K562 (cell line): ENCODE measurements around the gene TMEM176B. TPM values are rescaled to one million over a fixed set of nuclear protein-coding genes. Genes with fewer than 3 reads are reported as not detected.

Experiments used
- BRCA1 ChIP-seq, 2 experiments: fragments of 450-650 bp in 1 of 2; sonication (generic) in 1 of 2; formaldehyde crosslinking in 1 of 2; IDR thresholded peaks; 2 replicates each; pipeline versions ENCODE4 v1.5.0 to v1.6.1; 2017 to 2020; ENCODE audit warnings: mild to moderate bottlenecking in 1 of 2, missing genetic modification reagents in 1 of 2
- CEBPZ ChIP-seq: fragments of 150-350 bp; IDR thresholded peaks from 2 replicates; pipeline ENCODE4 v1.6.1; 2014; ENCODE audit warnings: low read depth, mild to moderate bottlenecking, low read length, borderline replicate concordance
- ETS2 ChIP-seq: IDR thresholded peaks from 2 replicates; pipeline ENCODE4 v1.6.1; 2016; ENCODE audit warnings: borderline replicate concordance, missing genetic modification characterization, mild to moderate bottlenecking, moderate library complexity, missing compliant biosample characterization; ENCODE audit not compliant: poor library complexity, severe bottlenecking
- KLF1 ChIP-seq: fragments of 450-650 bp; IDR thresholded peaks from 2 replicates; pipeline ENCODE4 v1.6.1; 2016; ENCODE audit warnings: missing genetic modification characterization, missing compliant biosample characterization
- MTA1 ChIP-seq: fragments of 450-650 bp; IDR thresholded peaks from 2 replicates; pipeline ENCODE4 v1.6.1; 2017; ENCODE audit warnings: borderline replicate concordance
- MYBL2 ChIP-seq, 2 experiments: fragments of 450-650 bp in 1 of 2; sonication (generic) in 1 of 2; formaldehyde crosslinking in 1 of 2; IDR thresholded peaks; 2 replicates each; pipeline versions ENCODE4 v1.6.1 to v1.8.1; 2017 to 2022; ENCODE audit warnings: borderline replicate concordance in 1 of 2, inconsistent platforms in 1 of 2, low read depth in 1 of 2, mild to moderate bottlenecking in 1 of 2, missing genetic modification reagents in 1 of 2, moderate library complexity in 1 of 2
- POLR3G ChIP-seq: IDR thresholded peaks from 2 replicates; pipeline ENCODE4 v1.6.1; 2011; ENCODE audit not compliant: insufficient read length, insufficient replicate concordance; ENCODE audit errors: extremely low read depth
- POU5F1 ChIP-seq: fragments of 150-350 bp; IDR thresholded peaks from 2 replicates; pipeline ENCODE4 v1.6.1; 2014; ENCODE audit warnings: borderline replicate concordance, low read length, low read depth, mild to moderate bottlenecking; ENCODE audit not compliant: partially characterized antibody
- RBM17 ChIP-seq: fragments of 200-400 bp; formaldehyde crosslinking; IDR thresholded peaks from 2 replicates; pipeline ENCODE4 v1.6.1; 2017; ENCODE audit warnings: low read depth, mild to moderate bottlenecking, low read length, borderline replicate concordance
- SRF ChIP-seq, 2 experiments: fragments of 250-450, 450-650 bp in 1 of 2; sonication (Bioruptor Pico) in 1 of 2; sonication (generic) in 1 of 2; formaldehyde crosslinking; IDR thresholded peaks; 2 replicates each; pipeline versions ENCODE4 v1.5.0 to v1.5.1; 2020 to 2022; ENCODE audit warnings: mild to moderate bottlenecking in 1 of 2, missing genetic modification reagents in 1 of 2
- TEAD2 ChIP-seq: fragments of 450-650 bp; IDR thresholded peaks from 2 replicates; pipeline ENCODE4 v1.6.1; 2016; ENCODE audit warnings: missing genetic modification characterization, control low read depth, missing compliant biosample characterization
- THRAP3 ChIP-seq: fragments of 450-650 bp; IDR thresholded peaks from 2 replicates; pipeline ENCODE4 v1.6.1; 2016; ENCODE audit warnings: mild to moderate bottlenecking, inconsistent platforms, borderline replicate concordance
- TOE1 ChIP-seq, 2 experiments: fragments of 450-650 bp in 1 of 2; sonication (generic) in 1 of 2; formaldehyde crosslinking in 1 of 2; IDR thresholded peaks; 2 replicates each; pipeline versions ENCODE4 v1.7.1 to v1.8.0; 2016 to 2022; ENCODE audit warnings: borderline replicate concordance in 2 of 2, mild to moderate bottlenecking in 2 of 2, antibody characterized with exemption in 1 of 2, inconsistent platforms in 1 of 2, low read depth in 1 of 2, missing genetic modification reagents in 1 of 2, moderate library complexity in 1 of 2
- VEZF1 ChIP-seq: fragments of 200-800 bp; sonication (Bioruptor generic); IDR thresholded peaks from 2 replicates; pipeline ENCODE4 v1.6.1; 2017; ENCODE audit warnings: missing genetic modification characterization, missing compliant biosample characterization
- ZNF134 ChIP-seq: fragments of 250-450 bp; sonication (Bioruptor Pico); conservative IDR thresholded peaks from 2 replicates; pipeline ENCODE4 v1.4.0; 2020
- ZNF347 ChIP-seq: fragments of 450-650 bp; formaldehyde crosslinking; IDR thresholded peaks from 2 replicates; pipeline ENCODE4 v1.4.0; 2020; ENCODE audit warnings: low read depth, mild to moderate bottlenecking, moderate library complexity
- ZNF398 ChIP-seq: fragments of 250-450 bp; sonication (Bioruptor Pico); IDR thresholded peaks from 2 replicates; pipeline ENCODE4 v1.8.0; 2021; ENCODE audit warnings: moderate library complexity, mild to moderate bottlenecking, inconsistent platforms
- polyA plus RNA-seq, 8 experiments: library from polyadenylated mRNA; depleted of rRNA in 4 of 8; stranded (reverse) in 5 of 8; unstranded in 3 of 8; fragments of >200 nt; fragmentation: Nextera tagmentation in 2 of 8; fragmentation: Illumina TruSeq in 1 of 8; extraction: Ambion mirVana in 2 of 8; extraction: Trizol in 1 of 8; gene quantifications; 2 replicates each; pipeline versions ENCODE4 v1.2.1 to v1.2.3, GENCODE V29; 2011 to 2014; ENCODE audit warnings: inconsistent platforms in 1 of 8, missing spikeins in 1 of 8
- total RNA-seq, 7 experiments: library from RNA; depleted of rRNA in 6 of 7; stranded (reverse); fragments of >200 nt in 6 of 7; fragmentation: Illumina TruSeq in 2 of 7; extraction: Trizol in 2 of 7; gene quantifications; 2 replicates each; pipeline versions ENCODE4 v1.2.1 to v1.2.3, GENCODE V29; 2011 to 2021; ENCODE audit warnings: low replicate concordance in 1 of 7

TMEM176B gene
- total and polyA plus RNA-seq, 9 of the 15 experiments (the other 6 are each of a cell fraction or from before 2014, with no cell fraction given), result 0.19 to 0.60 TPM; not detected in 7

GRCh38 chr7:150787321-150788281 is 12.6 kb downstream of the TMEM176B start (continued):
- TF ChIP-seq ZNF398 (CRISPR knock-in tag), result no peak
- TF ChIP-seq VEZF1, result peak; percentile 58; the same call in 1 of the 2 replicates
- peak in 1 of 2 experiments; percentile 62; a peak in 1 of 4 replicates for TF ChIP-seq SRF (CRISPR knock-in tag; IDR thresholded peaks at IDR 0.05)
- TF ChIP-seq MTA1, result peak; percentile 81; the same call in 1 of the 2 replicates
- peak; percentile 67; the same call in 1 of the 2 replicates for TF ChIP-seq ZNF134 (CRISPR knock-in tag)
- no peak for TF ChIP-seq MYBL2 (IDR thresholded peaks at IDR 0.05; ENCODE audit: low read depth)
- TF ChIP-seq MYBL2 (CRISPR knock-in tag; IDR thresholded peaks at IDR 0.05; ENCODE audit: borderline replicate concordance), result no peak
- TF ChIP-seq POU5F1, result no peak
- no peak for TF ChIP-seq CEBPZ
- no peak for TF ChIP-seq TEAD2 (tag)
- TF ChIP-seq KLF1 (tag), result no peak
- TF ChIP-seq POLR3G, result no peak
- TF ChIP-seq TOE1 (IDR thresholded peaks at IDR 0.05; ENCODE audit: borderline replicate concordance), result peak; percentile 28; the same call in 1 of the 2 replicates
- no peak for TF ChIP-seq TOE1 (CRISPR knock-in tag; IDR thresholded peaks at IDR 0.05; ENCODE audit: borderline replicate concordance, low read depth)
- TF ChIP-seq ZNF347 (CRISPR knock-in tag), result no peak
- TF ChIP-seq ETS2, result no peak
- no peak for TF ChIP-seq THRAP3
- no peak for TF ChIP-seq RBM17
- TF ChIP-seq BRCA1 (IDR thresholded peaks at IDR 0.05), result no peak
- no peak for TF ChIP-seq BRCA1 (CRISPR knock-in tag; IDR thresholded peaks at IDR 0.05)
